ENCODE data around the gene PPP2R5A. TPM values are rescaled to one million over a fixed set of nuclear protein-coding genes. Genes with fewer than 3 reads are reported as not detected.

Gene PPP2R5A
- total and polyA plus RNA-seq, 2 of the 8 experiments (the other 6 are each of a cell fraction or from before 2014, with no cell fraction given) = 14.6 to 36.3 TPM

DNA sequence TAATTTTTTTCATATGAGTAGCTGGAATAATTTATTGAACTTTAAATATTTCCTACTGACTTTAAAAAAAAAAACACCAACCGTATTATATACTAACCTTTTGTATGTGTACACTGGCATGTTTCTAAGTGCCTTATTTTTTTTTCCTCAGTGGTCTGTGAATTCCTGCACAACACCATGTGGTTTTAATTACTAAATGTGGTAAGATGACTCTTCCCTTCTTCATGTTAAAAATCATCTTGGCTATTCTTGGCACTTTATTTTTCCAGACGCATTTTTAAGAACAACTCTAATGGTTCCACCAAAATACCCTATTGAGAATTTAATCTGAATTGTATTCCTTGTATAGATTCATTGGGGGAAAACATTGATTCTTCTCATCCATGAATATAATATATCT lies 28.4 kb downstream of the PPP2R5A start:
- no peak for FAIRE-seq

More for the DNA sequence above, 28.4 kb downstream of the PPP2R5A start:
- WGBS, 2 experiments (ENCODE audit: extremely low coverage in 1 of 2, insufficient coverage in 1 of 2, insufficient read length in 1 of 2, insufficient replicate concordance in 2 of 2, low coverage in 1 of 2, low lambda C conversion rate in 2 of 2, missing lambda C conversion rate in 1 of 2) = 90% methylated on average over 2 of the region's 2 CpGs; no CpG with 5 or more reads in 1 of the 2 experiments
- Histone ChIP-seq H2BK15ac (ENCODE audit: low read length) (no peak overlapping the region), H2BK12ac (ENCODE audit: low read depth, low read length) (no peak overlapping the region), H3K79me1 (ENCODE audit: low read depth, low read length) (no peaks in the 10 kb centered on the region), H3K18ac (ENCODE audit: extremely low read depth, low read length) (no peak overlapping the region), H3K23ac (ENCODE audit: insufficient read length) (no peak overlapping the region), H3K4ac (replicated peaks; ENCODE audit: insufficient read length, low read depth, low read length) (no peak overlapping the region), H4K5ac (ENCODE audit: insufficient read length, low read depth, low read length) (no peak overlapping the region), H3K79me2 (ENCODE audit: control insufficient read depth in 1 of 2, insufficient read depth in 2 of 2, low read length in 2 of 2) (peaks cover 0 to 69% of the 10 kb centered on the region in 2 experiments; a peak in 2 of 4 replicates), H2BK120ac (replicated peaks; ENCODE audit: low read depth, low read length) (no peak overlapping the region), H3K4me2 (ENCODE audit: insufficient read depth in 1 of 2, low read depth in 2 of 2, low read length in 2 of 2) (no peak overlapping the region), H3K23me2 (ENCODE audit: low read depth, low read length) (no peaks in the 10 kb centered on the region), H2BK20ac (ENCODE audit: low read length) (no peak overlapping the region), H3K14ac (ENCODE audit: insufficient read length) (no peak overlapping the region), H2AK5ac (ENCODE audit: low read depth, low read length) (no peak overlapping the region), H2AFZ (ENCODE audit: low read length) (no peak overlapping the region), H4K91ac (replicated peaks; ENCODE audit: insufficient read length, low read length) (no peak overlapping the region), H2BK5ac (ENCODE audit: low read depth, low read length) (no peak overlapping the region), H3K4me1 (replicated peaks in 1 of 4; ENCODE audit: control insufficient read depth in 3 of 4, insufficient read depth in 4 of 4, low read length in 3 of 4) (peaks cover 2 to 14% (median 5%) of the 10 kb centered on the region in 4 experiments; a peak in 3 of 7 replicates), H3K9me3 (ENCODE audit: insufficient read depth in 2 of 2, low read depth in 1 of 2, low read length in 1 of 2) (no peaks in the 10 kb centered on the region), H3K9ac (replicated peaks in 1 of 4; ENCODE audit: extremely low read depth in 1 of 4, low read depth in 3 of 4, low read length in 3 of 4) (no peak overlapping the region), H3K27me3 (replicated peaks in 1 of 4; ENCODE audit: control insufficient read depth in 3 of 4, extremely low read depth in 1 of 4, insufficient read depth in 3 of 4, low read length in 3 of 4) (no peaks in the 10 kb centered on the region), H3K56ac (replicated peaks; ENCODE audit: insufficient read length, low read depth, low read length) (no peak overlapping the region), H3K4me3 (ENCODE audit: extremely low read depth in 1 of 4, insufficient read depth in 2 of 4, low read depth in 3 of 4, low read length in 4 of 4) (no peak overlapping the region), H4K20me1 (replicated peaks in 1 of 2; ENCODE audit: control insufficient read depth in 1 of 2, insufficient read depth in 2 of 2, low read length in 2 of 2) (peaks cover 0 to 1% of the 10 kb centered on the region in 2 experiments), H3K36me3 (ENCODE audit: control insufficient read depth in 2 of 4, insufficient read depth in 4 of 4, low read length in 3 of 4) (no peaks in the 10 kb centered on the region), H4K8ac (ENCODE audit: extremely low read depth, insufficient read depth, low read length) (no peak overlapping the region), H3K27ac (ENCODE audit: low read depth, low read length) (no peak overlapping the region)
- POLR2A ChIA-PET (ENCODE audit: partially characterized antibody) = interaction anchor here (0.9 kb wide), 1 partner anchor 274 kb away, joined by 4 read pairs; no protein-coding TSS in a partner anchor
- CTCF ChIA-PET (ENCODE audit: partially characterized antibody) = interaction anchor here (0.8 to 2.4 kb wide), 7 partner anchors 28 to 615 kb away, joined by 3 to 12 read pairs (median 4); partner anchors contain the start of gene PPP2R5A
- TF ChIP-seq PHF8 (conservative IDR thresholded peaks at IDR 0.05; ENCODE audit: low read depth, low read length) (no peak), CTBP2 (IDR thresholded peaks at IDR 0.05; ENCODE audit: borderline replicate concordance, insufficient read depth, insufficient read length, low read length) (no peak), ZNF274 (IDR thresholded peaks at IDR 0.05; ENCODE audit: borderline replicate concordance, extremely low read depth, low read length) (no peak), SUZ12 (IDR thresholded peaks at IDR 0.05; ENCODE audit: low read length) (no peak), BCL11A (IDR thresholded peaks at IDR 0.05; ENCODE audit: low read depth in 2 of 2, low read length in 2 of 2) (no peak), HDAC6 (IDR thresholded peaks at IDR 0.05; ENCODE audit: low read depth, low read length) (no peak), NANOG (IDR thresholded peaks at IDR 0.05; ENCODE audit: insufficient read depth, low read depth, low read length, poor library complexity, severe bottlenecking) (no peak), TEAD4 (IDR thresholded peaks at IDR 0.05; ENCODE audit: low read depth, low read length) (no peak), BRCA1 (IDR thresholded peaks at IDR 0.05; ENCODE audit: low read depth, low read length) (no peak), CHD1 (IDR thresholded peaks at IDR 0.05; ENCODE audit: low read depth, low read length) (no peak)
- TF ChIP-seq, protein P1, sequence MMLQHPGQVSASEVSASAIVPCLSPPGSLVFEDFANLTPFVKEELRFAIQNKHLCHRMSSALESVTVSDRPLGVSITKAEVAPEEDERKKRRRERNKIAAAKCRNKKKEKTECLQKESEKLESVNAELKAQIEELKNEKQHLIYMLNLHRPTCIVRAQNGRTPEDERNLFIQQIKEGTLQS (IDR thresholded peaks at IDR 0.05; ENCODE audit: insufficient read depth, low read depth, low read length) = no peak
- TF ChIP-seq, protein P2, sequence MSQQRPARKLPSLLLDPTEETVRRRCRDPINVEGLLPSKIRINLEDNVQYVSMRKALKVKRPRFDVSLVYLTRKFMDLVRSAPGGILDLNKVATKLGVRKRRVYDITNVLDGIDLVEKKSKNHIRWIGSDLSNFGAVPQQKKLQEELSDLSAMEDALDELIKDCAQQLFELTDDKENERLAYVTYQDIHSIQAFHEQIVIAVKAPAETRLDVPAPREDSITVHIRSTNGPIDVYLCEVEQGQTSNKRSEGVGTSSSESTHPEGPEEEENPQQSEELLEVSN (IDR thresholded peaks at IDR 0.05) = no peak
- DNase-seq (ENCODE audit: low read depth in 1 of 2, low spot score in 2 of 2) = no peak
